GM12878 (cell line): ENCODE measurements around the gene TIPIN. TPM values are rescaled to one million over a fixed set of nuclear protein-coding genes. Genes with fewer than 3 reads are reported as not detected.

ENCODE experiments used
- ATAC-seq: fragments of 200-7000 bp; cut with Tn5 transposase; 3 replicates; pipeline ENCODE4 v1.9.1; 2020; ENCODE audit warnings: mild to moderate bottlenecking, moderate library complexity
- BruUV-seq: library from RNA; stranded (reverse); fragments of 400-500 nt; replicated peaks from 2 replicates; lab custom pipeline; 2021; lab: Mats Ljungman, UMichigan
- CTCF ChIA-PET: fragments of 300-600 bp; sonication (Branson Sonifier 250); formaldehyde crosslinking; extraction: SDS; loops from one replicate; lab custom pipeline; 2021; ENCODE audit warnings: inconsistent platforms; lab: Yijun Ruan, JAX
- POLR2A ChIA-PET: fragments of 350-600 bp; formaldehyde crosslinking; extraction: SDS; loops from one replicate; lab custom pipeline; 2021; ENCODE audit warnings: inconsistent platforms; lab: Charles Lee
- RAD21 ChIA-PET: fragments of 300-600 bp; sonication (Branson Sonifier 250); formaldehyde crosslinking; loops from one replicate; lab custom pipeline; 2023; ENCODE audit warnings: antibody characterized with exemption; ENCODE audit not compliant: unreplicated experiment; lab: Charles Lee
- SMC1A ChIA-PET: fragments of 300-600 bp; sonication (Branson Sonifier 250); formaldehyde crosslinking; loops from one replicate; lab custom pipeline; 2023; ENCODE audit not compliant: unreplicated experiment, uncharacterized antibody; lab: Charles Lee
- DNase-seq: peaks from one replicate; pipeline ENCODE4 v3.0.0-alpha.2; 2011; ENCODE audit warnings: low read depth, low spot score
- FAIRE-seq: peaks from 3 replicates; lab custom pipeline; 2011; peaks lifted over from hg19 to GRCh38; lab: Jason Lieb, UNC
- H2AFZ ChIP-seq: 2 replicates; pipeline ENCODE4 v1.6.0; 2011; ENCODE audit warnings: low read depth, low read length, control low read depth; ENCODE audit not compliant: control insufficient read depth
- H3K27ac ChIP-seq: 2 replicates; pipeline ENCODE4 v1.5.1; 2011; ENCODE audit warnings: control low read depth; ENCODE audit not compliant: control insufficient read depth, insufficient read depth
- H3K27me3 ChIP-seq, 2 experiments: replicated peaks in 1 of 2; 2 replicates each; pipeline versions ENCODE4 v1.6.0 to v1.6.1; 2011; ENCODE audit warnings: low read length in 1 of 2; ENCODE audit not compliant: control insufficient read depth in 2 of 2, insufficient read depth in 2 of 2
- H3K36me3 ChIP-seq, 2 experiments: 2 replicates each; pipeline ENCODE4 v1.5.1; 2011; ENCODE audit warnings: low read length in 1 of 2; ENCODE audit not compliant: control insufficient read depth in 2 of 2, insufficient read depth in 2 of 2
- H3K4me1 ChIP-seq: 2 replicates; pipeline ENCODE4 v1.6.1; 2011; ENCODE audit warnings: mild to moderate bottlenecking, low read length, moderate library complexity, mixed read lengths; ENCODE audit not compliant: control insufficient read depth, insufficient read depth
- H3K4me2 ChIP-seq: 2 replicates; pipeline ENCODE4 v1.6.0; 2011; ENCODE audit warnings: control low read depth; ENCODE audit not compliant: control insufficient read depth, insufficient read depth
- H3K4me3 ChIP-seq: fragments of 200-600 bp; sonication (generic); 2 replicates; pipeline ENCODE4 v1.5.1; 2016
- H3K79me2 ChIP-seq: 2 replicates; pipeline ENCODE4 v1.6.0; 2011; ENCODE audit warnings: low read length; ENCODE audit not compliant: control insufficient read depth, insufficient read depth
- H3K9ac ChIP-seq: 2 replicates; pipeline ENCODE4 v1.8.0; 2011; ENCODE audit warnings: low read length, control low read depth, mixed read lengths; ENCODE audit not compliant: control insufficient read depth, insufficient read depth
- H3K9me3 ChIP-seq: replicated peaks from 3 replicates; pipeline ENCODE4 v1.5.1; 2011; ENCODE audit warnings: mild to moderate bottlenecking, low read length; ENCODE audit not compliant: control insufficient read depth, insufficient read depth
- H4K20me1 ChIP-seq: 2 replicates; pipeline ENCODE4 v1.6.0; 2011; ENCODE audit not compliant: control insufficient read depth, insufficient read depth
- BHLHE40 ChIP-seq, 2 experiments: fragments of 450-650 bp in 1 of 2; IDR thresholded peaks; 2 replicates each; pipeline ENCODE4 v1.6.1; 2011 to 2017; ENCODE audit warnings: low read depth in 2 of 2, borderline replicate concordance in 1 of 2, improper control_type of control experiment in 1 of 2, low read length in 1 of 2, mild to moderate bottlenecking in 1 of 2
- CEBPB ChIP-seq, 2 experiments: fragments of 150-350 bp in 1 of 2; IDR thresholded peaks; 2 replicates each; pipeline ENCODE4 v1.6.1; 2012 to 2014; ENCODE audit warnings: low read depth in 2 of 2, low read length in 2 of 2, borderline replicate concordance in 1 of 2, inconsistent platforms in 1 of 2
- CHD1 ChIP-seq: IDR thresholded peaks from 2 replicates; pipeline ENCODE4 v1.6.1; 2012; ENCODE audit warnings: low read depth, low read length, improper control_type of control experiment
- MYB ChIP-seq: fragments of 150-350 bp; IDR thresholded peaks from 2 replicates; pipeline ENCODE4 v1.6.1; 2014; ENCODE audit warnings: mild to moderate bottlenecking, low read depth, low read length, borderline replicate concordance
- NR2C2 ChIP-seq: IDR thresholded peaks from 2 replicates; pipeline ENCODE4 v1.6.1; 2011; ENCODE audit warnings: borderline replicate concordance, low read depth; ENCODE audit not compliant: control insufficient read depth, insufficient read length
- RAD21 ChIP-seq: IDR thresholded peaks from 2 replicates; pipeline ENCODE4 v1.6.1; 2011; ENCODE audit warnings: mild to moderate bottlenecking, low read depth, low read length, moderate library complexity; ENCODE audit not compliant: insufficient read depth
- SP1 ChIP-seq: IDR thresholded peaks from one replicate; pipeline ENCODE4 v1.6.1; 2011; ENCODE audit warnings: low read depth, low read length
- WGBS: methylation state at CpG from one replicate; pipeline ENCODE4 v1.1.6; 2016; ENCODE audit warnings: low lambda C conversion rate; ENCODE audit not compliant: insufficient replicate concordance, insufficient coverage; ENCODE audit errors: missing lambda C conversion rate; 5-methylcytosine and 5-hydroxymethylcytosine counted together
- in situ Hi-C: fragments of 300-500 bp; cut with MboI; formaldehyde crosslinking; loops from 9 replicates; pipeline ENCODE4 v1.14.3; 2018; ENCODE audit warnings: mixed read lengths
- intact Hi-C: fragments of 100-400 bp; cut with micrococcal nuclease; formaldehyde crosslinking; loops from one replicate; pipeline ENCODE4 v1.14.2; 2022; ENCODE audit not compliant: unreplicated experiment
- polyA plus RNA-seq, 11 experiments: library from polyadenylated mRNA; depleted of rRNA in 4 of 11; unstranded in 6 of 11; stranded (reverse) in 5 of 11; fragments of >200 nt; fragmentation: Nextera tagmentation in 4 of 11; fragmentation: Illumina TruSeq in 1 of 11; extraction: Ambion mirVana in 4 of 11; extraction: Trizol in 1 of 11; gene quantifications; 1 replicate in 1 of 11; 2 replicates in 10 of 11; pipeline versions ENCODE4 v1.2.1 to v1.2.3, GENCODE V29; 2011 to 2016; ENCODE audit warnings: inconsistent platforms in 2 of 11, missing spikeins in 2 of 11, low read depth in 1 of 11
- total RNA-seq, 4 experiments: library from RNA; depleted of rRNA in 3 of 4; stranded (reverse); fragments of >200 nt in 3 of 4; fragmentation: Illumina TruSeq in 1 of 4; extraction: Trizol in 1 of 4; gene quantifications; 2 replicates each; pipeline versions ENCODE4 v1.2.1 to v1.2.3, GENCODE V29; 2013 to 2021
- TF ChIP-seq, protein P1 (sequence below): IDR thresholded peaks from 2 replicates; pipeline ENCODE4 v1.6.1; 2012; ENCODE audit warnings: low read length, inconsistent platforms
- TF ChIP-seq, protein P2 (sequence below): fragments of 450-650 bp; IDR thresholded peaks from 2 replicates; pipeline ENCODE4 v1.6.1; 2016; ENCODE audit warnings: mild to moderate bottlenecking, moderate library complexity, borderline replicate concordance
- TF ChIP-seq, protein P3 (sequence below): IDR thresholded peaks from 2 replicates; pipeline ENCODE4 v1.6.1; 2011; ENCODE audit warnings: mild to moderate bottlenecking, low read depth, low read length, moderate library complexity; ENCODE audit not compliant: insufficient replicate concordance

TIPIN gene
- total and polyA plus RNA-seq, 10 of the 15 experiments (the other 5 are each of a cell fraction or from before 2014, with no cell fraction given): 21.1 to 69.2 (median 47.0) TPM

DNA sequence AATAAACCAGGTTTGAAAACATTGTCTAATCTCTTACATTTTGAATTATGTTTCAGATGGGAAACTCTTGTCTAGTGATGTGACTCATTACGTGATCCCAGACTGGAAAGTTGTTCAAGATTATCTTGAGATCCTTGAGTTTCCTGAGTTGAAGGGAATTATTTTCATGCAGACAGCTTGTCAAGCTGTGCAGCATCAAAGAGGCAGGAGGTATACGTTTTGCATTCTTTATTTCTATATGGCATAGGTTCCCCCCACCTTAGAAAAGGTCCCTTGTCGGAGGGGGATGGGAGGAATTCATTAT is 61.6 kb downstream of the TIPIN start (continued):
- TF ChIP-seq, protein P1, sequence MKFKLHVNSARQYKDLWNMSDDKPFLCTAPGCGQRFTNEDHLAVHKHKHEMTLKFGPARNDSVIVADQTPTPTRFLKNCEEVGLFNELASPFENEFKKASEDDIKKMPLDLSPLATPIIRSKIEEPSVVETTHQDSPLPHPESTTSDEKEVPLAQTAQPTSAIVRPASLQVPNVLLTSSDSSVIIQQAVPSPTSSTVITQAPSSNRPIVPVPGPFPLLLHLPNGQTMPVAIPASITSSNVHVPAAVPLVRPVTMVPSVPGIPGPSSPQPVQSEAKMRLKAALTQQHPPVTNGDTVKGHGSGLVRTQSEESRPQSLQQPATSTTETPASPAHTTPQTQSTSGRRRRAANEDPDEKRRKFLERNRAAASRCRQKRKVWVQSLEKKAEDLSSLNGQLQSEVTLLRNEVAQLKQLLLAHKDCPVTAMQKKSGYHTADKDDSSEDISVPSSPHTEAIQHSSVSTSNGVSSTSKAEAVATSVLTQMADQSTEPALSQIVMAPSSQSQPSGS: no peak

DNA sequence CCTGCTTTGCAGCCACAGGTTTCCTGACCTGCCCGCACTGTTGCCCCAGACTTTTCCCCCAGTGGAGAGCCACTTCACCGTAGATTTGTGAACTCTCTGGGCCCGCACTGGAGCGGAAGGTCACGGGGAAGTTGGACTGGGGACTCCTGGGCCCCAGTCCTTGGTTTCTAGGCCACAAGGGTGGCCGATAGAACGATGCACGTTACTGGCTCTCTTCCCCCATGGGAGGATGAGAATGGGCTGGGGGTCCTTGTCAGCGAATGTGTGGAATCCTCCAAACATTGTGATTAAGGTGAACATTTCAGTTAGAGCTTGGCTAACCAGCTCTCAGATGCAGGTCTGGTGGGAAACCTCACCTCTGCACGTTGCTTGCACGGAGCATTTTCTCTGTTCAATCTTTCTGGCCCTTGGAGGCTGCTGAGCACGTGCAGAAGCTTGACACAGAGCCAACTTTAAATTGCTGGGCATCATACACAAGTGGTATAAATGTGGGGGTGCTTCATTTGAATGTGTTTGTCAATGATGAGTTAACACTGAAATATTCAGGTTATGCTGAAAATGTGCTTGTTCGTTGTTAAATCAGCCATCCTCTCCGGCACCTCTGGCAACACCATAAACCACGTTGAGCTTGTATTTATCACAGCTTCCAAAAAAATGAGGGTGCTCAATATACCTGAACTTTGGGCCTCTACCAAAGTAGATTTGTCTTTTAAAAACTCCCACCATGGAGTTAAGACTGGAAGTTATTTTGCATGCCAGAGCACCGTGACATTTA is 62.1 kb downstream of the TIPIN start:
- peak overlapping the region; percentile 48 for H2AFZ ChIP-seq
- in situ Hi-C loops (no loop called here), intact Hi-C loops (loop anchor here (5.0 kb wide), 1 partner anchor 203 kb away; the partner anchor contains the start of gene SNAPC5)
- peak; percentile 13 for DNase-seq
- peak overlapping the region; percentile 65 for H3K9ac ChIP-seq
- BruUV-seq: no TSS peak
- no peaks in the 10 kb centered on the region for H3K27me3 ChIP-seq
- peaks cover 0 to 3% of the 10 kb centered on the region in 2 experiments; a peak in 1 of 4 replicates for H3K36me3 ChIP-seq
- ChIA-PET RAD21 (interaction anchor here (1.0 to 2.6 kb wide), 9 partner anchors 92 to 1366 kb away, joined by 3 to 20 read pairs (median 4); partner anchors contain the start of genes MAP2K1, RPL4, SNAPC5 and ZWILCH), SMC1A (interaction anchor here (0.6 to 4.4 kb wide), 12 partner anchors 10 to 425 kb away, joined by 3 to 24 read pairs (median 4); partner anchors contain the start of genes MAP2K1, RAB11A and SNAPC5), POLR2A (interaction anchor here (0.6 to 1.4 kb wide), 8 partner anchors 64 to 683 kb away, joined by 3 to 8 read pairs (median 3); partner anchors contain the start of genes INTS14, RAB11A, RPL4 and ZWILCH), CTCF (interaction anchor here (0.6 to 9.7 kb wide), 4 partner anchors 94 to 431 kb away, joined by 3 to 103 read pairs (median 6); partner anchors contain the start of gene SNAPC5)
- H3K79me2 ChIP-seq: peaks cover 28% of the 10 kb centered on the region
- H3K9me3 ChIP-seq: no peaks in the 10 kb centered on the region
- no peaks in the 10 kb centered on the region for H4K20me1 ChIP-seq
- ATAC-seq: peak; percentile 56
- H3K4me3 ChIP-seq: peak overlapping the region; percentile 71
- peak overlapping the region; percentile 76 for H3K27ac ChIP-seq
- FAIRE-seq: peak; percentile 65
- H3K4me1 ChIP-seq: peaks cover 3% of the 10 kb centered on the region; the same call in 1 of the 2 replicates
- peak overlapping the region; percentile 32 for H3K4me2 ChIP-seq
- WGBS: 2% methylated on average over 16 of the region's 16 CpGs
- TF ChIP-seq, protein P2, sequence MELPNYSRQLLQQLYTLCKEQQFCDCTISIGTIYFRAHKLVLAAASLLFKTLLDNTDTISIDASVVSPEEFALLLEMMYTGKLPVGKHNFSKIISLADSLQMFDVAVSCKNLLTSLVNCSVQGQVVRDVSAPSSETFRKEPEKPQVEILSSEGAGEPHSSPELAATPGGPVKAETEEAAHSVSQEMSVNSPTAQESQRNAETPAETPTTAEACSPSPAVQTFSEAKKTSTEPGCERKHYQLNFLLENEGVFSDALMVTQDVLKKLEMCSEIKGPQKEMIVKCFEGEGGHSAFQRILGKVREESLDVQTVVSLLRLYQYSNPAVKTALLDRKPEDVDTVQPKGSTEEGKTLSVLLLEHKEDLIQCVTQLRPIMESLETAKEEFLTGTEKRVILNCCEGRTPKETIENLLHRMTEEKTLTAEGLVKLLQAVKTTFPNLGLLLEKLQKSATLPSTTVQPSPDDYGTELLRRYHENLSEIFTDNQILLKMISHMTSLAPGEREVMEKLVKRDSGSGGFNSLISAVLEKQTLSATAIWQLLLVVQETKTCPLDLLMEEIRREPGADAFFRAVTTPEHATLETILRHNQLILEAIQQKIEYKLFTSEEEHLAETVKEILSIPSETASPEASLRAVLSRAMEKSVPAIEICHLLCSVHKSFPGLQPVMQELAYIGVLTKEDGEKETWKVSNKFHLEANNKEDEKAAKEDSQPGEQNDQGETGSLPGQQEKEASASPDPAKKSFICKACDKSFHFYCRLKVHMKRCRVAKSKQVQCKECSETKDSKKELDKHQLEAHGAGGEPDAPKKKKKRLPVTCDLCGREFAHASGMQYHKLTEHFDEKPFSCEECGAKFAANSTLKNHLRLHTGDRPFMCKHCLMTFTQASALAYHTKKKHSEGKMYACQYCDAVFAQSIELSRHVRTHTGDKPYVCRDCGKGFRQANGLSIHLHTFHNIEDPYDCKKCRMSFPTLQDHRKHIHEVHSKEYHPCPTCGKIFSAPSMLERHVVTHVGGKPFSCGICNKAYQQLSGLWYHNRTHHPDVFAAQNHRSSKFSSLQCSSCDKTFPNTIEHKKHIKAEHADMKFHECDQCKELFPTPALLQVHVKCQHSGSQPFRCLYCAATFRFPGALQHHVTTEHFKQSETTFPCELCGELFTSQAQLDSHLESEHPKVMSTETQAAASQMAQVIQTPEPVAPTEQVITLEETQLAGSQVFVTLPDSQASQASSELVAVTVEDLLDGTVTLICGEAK: no peak; the same call in 1 of the 2 replicates
- TF ChIP-seq, protein P1: no peak
- peak; percentile 87 to 88 for TF ChIP-seq BHLHE40 (IDR thresholded peaks at IDR 0.05; ENCODE audit: borderline replicate concordance in 1 of 2, low read depth in 2 of 2, low read length in 1 of 2)
- no peak for TF ChIP-seq CHD1
- TF ChIP-seq MYB: no peak
- TF ChIP-seq RAD21: no peak
- no peak for TF ChIP-seq NR2C2
- TF ChIP-seq SP1: no peak
- TF ChIP-seq, protein P3, sequence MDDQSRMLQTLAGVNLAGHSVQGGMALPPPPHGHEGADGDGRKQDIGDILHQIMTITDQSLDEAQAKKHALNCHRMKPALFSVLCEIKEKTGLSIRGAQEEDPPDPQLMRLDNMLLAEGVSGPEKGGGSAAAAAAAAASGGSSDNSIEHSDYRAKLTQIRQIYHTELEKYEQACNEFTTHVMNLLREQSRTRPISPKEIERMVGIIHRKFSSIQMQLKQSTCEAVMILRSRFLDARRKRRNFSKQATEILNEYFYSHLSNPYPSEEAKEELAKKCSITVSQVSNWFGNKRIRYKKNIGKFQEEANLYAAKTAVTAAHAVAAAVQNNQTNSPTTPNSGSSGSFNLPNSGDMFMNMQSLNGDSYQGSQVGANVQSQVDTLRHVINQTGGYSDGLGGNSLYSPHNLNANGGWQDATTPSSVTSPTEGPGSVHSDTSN: no peak
- TF ChIP-seq CEBPB (IDR thresholded peaks at IDR 0.05; ENCODE audit: borderline replicate concordance in 1 of 2, low read depth in 2 of 2, low read length in 2 of 2): no peak
